ENCODE data around the gene DUSP16. TPM values are rescaled to one million over a fixed set of nuclear protein-coding genes. Genes with fewer than 3 reads are reported as not detected.

DUSP16 gene
- polyA plus RNA-seq, 5 donors = 28.8 to 36.2 (median 31.3) TPM

- DNase-seq = no peak
Observed at GRCh38 chr12:12445165-12445881, 117.3 kb downstream of the DUSP16 start.

- no peak for DNase-seq
Observed at GRCh38 chr12:12443431-12443878, 119.2 kb downstream of the DUSP16 start.

GRCh38 chr12:12442548-12443071, 120.1 kb downstream of the DUSP16 start:
- no peak for DNase-seq

- DNase-seq = no peak
Observed at GRCh38 chr12:12441843-12442461, 120.7 kb downstream of the DUSP16 start.

GRCh38 chr12:12441429-12441807, 121.2 kb downstream of the DUSP16 start:
- no peak for DNase-seq

- no peak for DNase-seq
Observed at GRCh38 chr12:12440784-12441428, 121.8 kb downstream of the DUSP16 start.

- DNase-seq = no peak
Observed at GRCh38 chr12:12439636-12440035, 123.0 kb downstream of the DUSP16 start.

GRCh38 chr12:12436831-12437345, 125.8 kb downstream of the DUSP16 start:
- DNase-seq = no peak

GRCh38 chr12:12433203-12433731, 129.4 kb downstream of the DUSP16 start:
- DNase-seq = no peak

- peak; percentile 82 to 85 for DNase-seq
Observed at GRCh38 chr12:12432364-12432763, 130.3 kb downstream of the DUSP16 start.

- no peak for DNase-seq
Observed at GRCh38 chr12:12428961-12429657, 133.6 kb downstream of the DUSP16 start.

- no peak for DNase-seq
Observed at GRCh38 chr12:12428047-12428446, 134.6 kb downstream of the DUSP16 start.

- no peak for DNase-seq
Observed at GRCh38 chr12:12427568-12427967, 135.1 kb downstream of the DUSP16 start.

- no peak for DNase-seq
Observed at GRCh38 chr12:12425616-12426015, 137.0 kb downstream of the DUSP16 start.

- no peak for DNase-seq
Observed at GRCh38 chr12:12425001-12425400, 137.7 kb downstream of the DUSP16 start.

Other genes starting within 250 kb of the DUSP16 start
- 10 to 100 TPM; 22.1 to 32.4 (median 30.3) TPM for gene MANSC1, start 212.6 kb downstream of the DUSP16 start, polyA plus RNA-seq (ENCODE audit: insufficient read depth in 1 of 5, insufficient read length in 5 of 5, low replicate concordance in 1 of 5)
- gene BORCS5, start 205.8 kb downstream of the DUSP16 start, polyA plus RNA-seq (ENCODE audit: insufficient read depth in 1 of 5, insufficient read length in 5 of 5, low replicate concordance in 1 of 5) = 1 to 10 TPM; 7.1 to 8.8 (median 8.3) TPM
- gene CREBL2, start 49.0 kb upstream of the DUSP16 start, polyA plus RNA-seq (ENCODE audit: insufficient read depth in 1 of 5, insufficient read length in 5 of 5, low replicate concordance in 1 of 5) = 10 to 100 TPM; 24.8 to 32.5 (median 30.8) TPM
- gene GPR19, start 133.3 kb upstream of the DUSP16 start, polyA plus RNA-seq (ENCODE audit: insufficient read depth in 1 of 5, insufficient read length in 5 of 5, low replicate concordance in 1 of 5) = 1 to 10 TPM in 4 of 5 donors, under 1 TPM in 1; 0.88 to 1.8 (median 1.2) TPM
- 10 to 100 TPM; 59.9 to 69.8 (median 64.7) TPM for gene CDKN1B, start 154.5 kb upstream of the DUSP16 start, polyA plus RNA-seq (ENCODE audit: insufficient read depth in 1 of 5, insufficient read length in 5 of 5, low replicate concordance in 1 of 5)
- 10 to 100 TPM in 2 of 5 donors, 1 to 10 TPM in 3; 7.3 to 11.9 (median 9.2) TPM for gene APOLD1, start 222.8 kb upstream of the DUSP16 start, polyA plus RNA-seq (ENCODE audit: insufficient read depth in 1 of 5, insufficient read length in 5 of 5, low replicate concordance in 1 of 5)